ENCODE measurements around the gene CEMIP. TPM values are rescaled to one million over a fixed set of nuclear protein-coding genes. Genes with fewer than 3 reads are reported as not detected.

Gene CEMIP
- total and polyA plus RNA-seq, 3 experiments from 2014 or later, result not detected

DNA sequence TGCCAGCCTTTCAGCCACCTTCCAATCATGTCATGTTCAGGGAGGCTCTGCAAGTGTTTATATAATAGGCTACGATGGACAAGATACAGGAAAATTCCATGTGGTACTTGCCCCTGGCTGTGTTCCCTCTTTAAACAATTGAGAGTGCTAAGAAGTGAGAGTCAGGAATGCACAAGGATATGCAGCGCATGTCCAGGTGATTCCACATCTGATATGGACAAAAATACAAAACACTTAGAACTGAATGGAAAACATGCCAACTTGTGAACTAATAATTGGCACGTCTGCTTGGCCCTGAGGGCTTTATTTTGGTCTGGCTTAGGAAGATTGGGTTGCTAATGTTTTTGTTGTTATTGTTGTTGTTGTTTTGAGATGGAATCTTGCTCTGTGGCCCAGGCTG lies 100.9 kb downstream of the CEMIP start:
- H3K27ac Mint-ChIP-seq, result no peak overlapping the region
- no peak overlapping the region for H3K4me3 Mint-ChIP-seq
- no peak overlapping the region for H3K4me3 ChIP-seq (ENCODE audit: low read length)
- H3K36me3 ChIP-seq (ENCODE audit: insufficient read depth, low read length), result no peaks in the 10 kb centered on the region
- H3K27ac ChIP-seq (ENCODE audit: low read depth, low read length), result no peak overlapping the region
- no peaks in the 10 kb centered on the region for H3K4me1 ChIP-seq (ENCODE audit: insufficient read depth, low read length)
- POLR2A ChIA-PET, result no interaction called here
- H3K4me1 Mint-ChIP-seq, result no peaks in the 10 kb centered on the region
- CTCF ChIA-PET, result no interaction called here
- DNase-seq, result no peak
- no peaks in the 10 kb centered on the region for H3K36me3 Mint-ChIP-seq
- peaks cover 14 to 18% of the 10 kb centered on the region in 2 donors for H3K27me3 Mint-ChIP-seq
- H3K27me3 ChIP-seq (ENCODE audit: insufficient read depth, low read length, poor library complexity, severe bottlenecking), result no peaks in the 10 kb centered on the region
- no peaks in the 10 kb centered on the region for H3K9me3 ChIP-seq (ENCODE audit: low read length)
- H3K9me3 Mint-ChIP-seq, result peaks cover 0 to 2% (median 0%) of the 10 kb centered on the region in 5 donors

- ChIA-PET CTCF (no interaction called here), POLR2A (no interaction called here)
- no peak overlapping the region for H3K27ac Mint-ChIP-seq
- Histone ChIP-seq H3K27me3 (ENCODE audit: insufficient read depth, low read length, poor library complexity, severe bottlenecking) (no peaks in the 10 kb centered on the region), H3K4me1 (ENCODE audit: insufficient read depth, low read length) (no peaks in the 10 kb centered on the region), H3K27ac (ENCODE audit: low read depth, low read length) (no peak overlapping the region), H3K36me3 (ENCODE audit: insufficient read depth, low read length) (no peaks in the 10 kb centered on the region), H3K4me3 (ENCODE audit: low read length) (no peak overlapping the region), H3K9me3 (ENCODE audit: low read length) (no peaks in the 10 kb centered on the region)
- H3K27me3 Mint-ChIP-seq, result peaks cover 4% of the 10 kb centered on the region in 2 donors
- H3K9me3 Mint-ChIP-seq, result no peaks in the 10 kb centered on the region
- no peaks in the 10 kb centered on the region for H3K36me3 Mint-ChIP-seq
- peaks cover 0 to 2% (median 1%) of the 10 kb centered on the region in 3 donors for H3K4me1 Mint-ChIP-seq
- no peak for DNase-seq
- H3K4me3 Mint-ChIP-seq, result no peak overlapping the region
Measured at GRCh38 chr15:80883641-80884040, 104.5 kb downstream of the CEMIP start.

GRCh38 chr15:80885016-80885579 lies 105.9 kb downstream of the CEMIP start:
- no peaks in the 10 kb centered on the region for H3K4me1 ChIP-seq (ENCODE audit: insufficient read depth, low read length)
- no peak overlapping the region for H3K4me3 ChIP-seq (ENCODE audit: low read length)
- Mint-ChIP-seq H3K9me3 (no peaks in the 10 kb centered on the region), H3K27ac (no peak overlapping the region), H3K27me3 (peaks cover 0 to 4% of the 10 kb centered on the region in 2 donors), H3K4me3 (no peak overlapping the region), H3K4me1 (peaks cover 5 to 9% (median 7%) of the 10 kb centered on the region in 3 donors), H3K36me3 (no peaks in the 10 kb centered on the region)
- H3K27me3 ChIP-seq (ENCODE audit: insufficient read depth, low read length, poor library complexity, severe bottlenecking), result no peaks in the 10 kb centered on the region
- DNase-seq, result no peak
- H3K36me3 ChIP-seq (ENCODE audit: insufficient read depth, low read length), result no peaks in the 10 kb centered on the region
- no peaks in the 10 kb centered on the region for H3K9me3 ChIP-seq (ENCODE audit: low read length)
- no peak overlapping the region for H3K27ac ChIP-seq (ENCODE audit: low read depth, low read length)
- CTCF ChIA-PET, result no interaction called here
- POLR2A ChIA-PET, result no interaction called here

- no peak overlapping the region for H3K4me3 Mint-ChIP-seq
- no peak overlapping the region for H3K27ac ChIP-seq (ENCODE audit: low read depth, low read length)
- no peak for DNase-seq
- H3K4me3 ChIP-seq (ENCODE audit: low read length), result no peak overlapping the region
- H3K36me3 ChIP-seq (ENCODE audit: insufficient read depth, low read length), result no peaks in the 10 kb centered on the region
- H3K27me3 Mint-ChIP-seq, result no peaks in the 10 kb centered on the region
- no peaks in the 10 kb centered on the region for H3K9me3 Mint-ChIP-seq
- H3K27me3 ChIP-seq (ENCODE audit: insufficient read depth, low read length, poor library complexity, severe bottlenecking), result no peaks in the 10 kb centered on the region
- peaks cover 5 to 9% (median 7%) of the 10 kb centered on the region in 3 donors for H3K4me1 Mint-ChIP-seq
- ChIA-PET POLR2A (no interaction called here), CTCF (no interaction called here)
- H3K36me3 Mint-ChIP-seq, result no peaks in the 10 kb centered on the region
- no peaks in the 10 kb centered on the region for H3K9me3 ChIP-seq (ENCODE audit: low read length)
- H3K4me1 ChIP-seq (ENCODE audit: insufficient read depth, low read length), result no peaks in the 10 kb centered on the region
- no peak overlapping the region for H3K27ac Mint-ChIP-seq
Measured at GRCh38 chr15:80887148-80887547, 108.0 kb downstream of the CEMIP start.

GRCh38 chr15:80888846-80889245 lies 109.7 kb downstream of the CEMIP start:
- ChIA-PET POLR2A (no interaction called here), CTCF (no interaction called here)
- H3K27ac Mint-ChIP-seq, result no peak overlapping the region
- peaks cover 5 to 9% (median 7%) of the 10 kb centered on the region in 3 donors for H3K4me1 Mint-ChIP-seq
- Histone ChIP-seq H3K4me3 (ENCODE audit: low read length) (no peak overlapping the region), H3K9me3 (ENCODE audit: low read length) (no peaks in the 10 kb centered on the region), H3K27ac (ENCODE audit: low read depth, low read length) (no peak overlapping the region), H3K36me3 (ENCODE audit: insufficient read depth, low read length) (no peaks in the 10 kb centered on the region), H3K27me3 (ENCODE audit: insufficient read depth, low read length, poor library complexity, severe bottlenecking) (no peaks in the 10 kb centered on the region), H3K4me1 (ENCODE audit: insufficient read depth, low read length) (no peaks in the 10 kb centered on the region)
- H3K9me3 Mint-ChIP-seq, result no peaks in the 10 kb centered on the region
- no peaks in the 10 kb centered on the region for H3K27me3 Mint-ChIP-seq
- no peak for DNase-seq
- H3K36me3 Mint-ChIP-seq, result no peaks in the 10 kb centered on the region
- H3K4me3 Mint-ChIP-seq, result no peak overlapping the region

- H3K4me3 ChIP-seq (ENCODE audit: low read length), result no peak overlapping the region
- no peaks in the 10 kb centered on the region for H3K27me3 ChIP-seq (ENCODE audit: insufficient read depth, low read length, poor library complexity, severe bottlenecking)
- H3K36me3 ChIP-seq (ENCODE audit: insufficient read depth, low read length), result no peaks in the 10 kb centered on the region
- no peaks in the 10 kb centered on the region for H3K4me1 ChIP-seq (ENCODE audit: insufficient read depth, low read length)
- ChIA-PET CTCF (interaction anchor here (0.6 kb wide), 1 partner anchor 352 kb away, joined by 3 read pairs; no protein-coding TSS in a partner anchor), POLR2A (no interaction called here)
- H3K4me1 Mint-ChIP-seq, result peaks cover 5 to 9% (median 7%) of the 10 kb centered on the region in 3 donors
- no peak overlapping the region for H3K4me3 Mint-ChIP-seq
- H3K9me3 ChIP-seq (ENCODE audit: low read length), result no peaks in the 10 kb centered on the region
- no peak overlapping the region for H3K27ac Mint-ChIP-seq
- no peaks in the 10 kb centered on the region for H3K27me3 Mint-ChIP-seq
- no peak for DNase-seq
- H3K27ac ChIP-seq (ENCODE audit: low read depth, low read length), result no peak overlapping the region
- H3K36me3 Mint-ChIP-seq, result peaks cover 0 to 4% (median 1%) of the 10 kb centered on the region in 3 donors
- H3K9me3 Mint-ChIP-seq, result no peaks in the 10 kb centered on the region
Measured at GRCh38 chr15:80890341-80891005, 111.3 kb downstream of the CEMIP start.

DNA sequence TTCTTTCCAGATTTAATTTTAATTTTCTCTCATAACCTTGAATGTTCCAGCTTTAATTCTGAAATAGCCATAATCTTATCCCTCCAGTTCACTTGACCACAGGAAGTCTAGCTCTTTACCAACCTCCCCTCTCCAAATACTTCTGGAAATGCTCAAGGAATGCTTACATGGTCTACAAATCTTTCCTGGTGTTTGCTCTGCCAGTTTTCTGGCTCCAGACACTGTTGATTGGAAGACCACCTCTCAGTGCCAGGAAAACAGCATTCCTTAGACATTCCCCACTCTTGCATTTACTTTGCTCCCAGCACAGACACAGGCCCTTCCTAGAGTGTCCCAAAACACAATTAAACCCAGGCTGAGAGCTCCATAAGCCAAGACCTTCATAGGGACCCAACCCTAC lies 111.8 kb downstream of the CEMIP start:
- no peak overlapping the region for H3K4me3 Mint-ChIP-seq
- no peak for DNase-seq
- H3K27me3 Mint-ChIP-seq, result no peaks in the 10 kb centered on the region
- Histone ChIP-seq H3K36me3 (ENCODE audit: insufficient read depth, low read length) (no peaks in the 10 kb centered on the region), H3K27me3 (ENCODE audit: insufficient read depth, low read length, poor library complexity, severe bottlenecking) (no peaks in the 10 kb centered on the region), H3K4me1 (ENCODE audit: insufficient read depth, low read length) (no peaks in the 10 kb centered on the region), H3K27ac (ENCODE audit: low read depth, low read length) (no peak overlapping the region), H3K4me3 (ENCODE audit: low read length) (no peak overlapping the region), H3K9me3 (ENCODE audit: low read length) (no peaks in the 10 kb centered on the region)
- CTCF ChIA-PET, result interaction anchor here (0.6 kb wide), 1 partner anchor 352 kb away, joined by 3 read pairs; no protein-coding TSS in a partner anchor
- peaks cover 1 to 9% (median 2%) of the 10 kb centered on the region in 3 donors for H3K36me3 Mint-ChIP-seq
- H3K9me3 Mint-ChIP-seq, result no peaks in the 10 kb centered on the region
- H3K4me1 Mint-ChIP-seq, result peaks cover 5 to 9% (median 7%) of the 10 kb centered on the region in 3 donors
- H3K27ac Mint-ChIP-seq, result no peak overlapping the region
- POLR2A ChIA-PET, result no interaction called here

- Mint-ChIP-seq H3K4me1 (peaks cover 5 to 9% (median 7%) of the 10 kb centered on the region in 3 donors), H3K9me3 (peaks cover 0 to 2% (median 0%) of the 10 kb centered on the region in 5 donors), H3K4me3 (no peak overlapping the region), H3K36me3 (peaks cover 6 to 18% (median 8%) of the 10 kb centered on the region in 3 donors), H3K27me3 (no peaks in the 10 kb centered on the region), H3K27ac (no peak overlapping the region)
- no peaks in the 10 kb centered on the region for H3K36me3 ChIP-seq (ENCODE audit: insufficient read depth, low read length)
- ChIA-PET POLR2A (no interaction called here), CTCF (no interaction called here)
- H3K9me3 ChIP-seq (ENCODE audit: low read length), result no peaks in the 10 kb centered on the region
- DNase-seq, result no peak
- no peak overlapping the region for H3K4me3 ChIP-seq (ENCODE audit: low read length)
- H3K4me1 ChIP-seq (ENCODE audit: insufficient read depth, low read length), result no peaks in the 10 kb centered on the region
- no peak overlapping the region for H3K27ac ChIP-seq (ENCODE audit: low read depth, low read length)
- H3K27me3 ChIP-seq (ENCODE audit: insufficient read depth, low read length, poor library complexity, severe bottlenecking), result no peaks in the 10 kb centered on the region
Measured at GRCh38 chr15:80892414-80892813, 113.2 kb downstream of the CEMIP start.

Data from CD8-positive, alpha-beta memory T cell (primary cell).